H1 (cell line): ENCODE measurements around the gene GALNT15. TPM values are rescaled to one million over a fixed set of nuclear protein-coding genes. Genes with fewer than 3 reads are reported as not detected.

Source experiments
- CTCF ChIA-PET: fragments of 300-600 bp; sonication (Branson Sonifier 250); formaldehyde crosslinking; loops from one replicate; lab custom pipeline; 2021; ENCODE audit not compliant: partially characterized antibody; lab: Charles Lee
- POLR2A ChIA-PET: fragments of 300-600 bp; sonication (Branson Sonifier 250); formaldehyde crosslinking; loops from one replicate; lab custom pipeline; 2021; ENCODE audit warnings: inconsistent platforms; ENCODE audit not compliant: partially characterized antibody; lab: Charles Lee
- DNase-seq, 2 experiments: peaks; one replicate each; pipeline versions ENCODE4 v3.0.0 to v3.0.0-alpha.2; 2010 to 2022; ENCODE audit warnings: low spot score in 2 of 2, low read depth in 1 of 2, mixed read lengths in 1 of 2
- FAIRE-seq: peaks from 2 replicates; lab custom pipeline; 2011; peaks lifted over from hg19 to GRCh38; lab: Jason Lieb, UNC
- H2AFZ ChIP-seq: 2 replicates; pipeline ENCODE4 v1.8.1; 2012; ENCODE audit warnings: low read length, inconsistent platforms
- H2AK5ac ChIP-seq: 2 replicates; pipeline ENCODE4 v1.6.1; 2013; ENCODE audit warnings: low read depth, low read length
- H2BK120ac ChIP-seq: replicated peaks from 2 replicates; pipeline ENCODE3; 2013; ENCODE audit warnings: low read depth, low read length, inconsistent platforms
- H2BK12ac ChIP-seq: 2 replicates; pipeline ENCODE4 v1.6.1; 2013; ENCODE audit warnings: low read depth, low read length
- H2BK15ac ChIP-seq: 2 replicates; pipeline ENCODE4 v1.6.1; 2013; ENCODE audit warnings: low read length
- H2BK20ac ChIP-seq: 2 replicates; pipeline ENCODE4 v1.6.1; 2013; ENCODE audit warnings: low read length
- H2BK5ac ChIP-seq: 2 replicates; pipeline ENCODE4 v1.6.1; 2013; ENCODE audit warnings: low read depth, low read length
- H3K14ac ChIP-seq: 2 replicates; pipeline ENCODE4 v1.6.1; 2013; ENCODE audit warnings: inconsistent platforms; ENCODE audit not compliant: insufficient read length
- H3K18ac ChIP-seq: 2 replicates; pipeline ENCODE4 v1.6.1; 2013; ENCODE audit warnings: low read length; ENCODE audit errors: extremely low read depth
- H3K23ac ChIP-seq: 2 replicates; pipeline ENCODE4 v1.6.1; 2013; ENCODE audit warnings: inconsistent platforms; ENCODE audit not compliant: insufficient read length
- H3K23me2 ChIP-seq: 2 replicates; pipeline ENCODE4 v1.6.1; 2013; ENCODE audit warnings: low read depth, low read length
- H3K27ac ChIP-seq: 2 replicates; pipeline ENCODE4 v1.6.1; 2011; ENCODE audit warnings: low read depth, low read length, inconsistent platforms
- H3K27me3 ChIP-seq, 4 experiments: replicated peaks in 1 of 4; 1 replicate in 1 of 4; 2 replicates in 3 of 4; pipeline versions ENCODE4 v1.6.1 to v1.8.1; 2011 to 2013; ENCODE audit warnings: low read length in 3 of 4, mild to moderate bottlenecking in 3 of 4, inconsistent platforms in 2 of 4, mixed read lengths in 2 of 4, moderate library complexity in 1 of 4; ENCODE audit not compliant: control insufficient read depth in 3 of 4, insufficient read depth in 3 of 4; ENCODE audit errors: extremely low read depth in 1 of 4
- H3K36me3 ChIP-seq, 4 experiments: 2 replicates each; pipeline versions ENCODE4 v1.6.1 to v1.8.1; 2011 to 2013; ENCODE audit warnings: mild to moderate bottlenecking in 4 of 4, low read length in 3 of 4, moderate library complexity in 2 of 4, control low read depth in 1 of 4, inconsistent platforms in 1 of 4; ENCODE audit not compliant: insufficient read depth in 4 of 4, control insufficient read depth in 2 of 4
- H3K4ac ChIP-seq: replicated peaks from 2 replicates; pipeline ENCODE3; 2013; ENCODE audit warnings: low read length, low read depth, mixed read lengths, inconsistent platforms; ENCODE audit not compliant: insufficient read length
- H3K4me1 ChIP-seq, 4 experiments: replicated peaks in 1 of 4; 1 replicate in 1 of 4; 2 replicates in 3 of 4; pipeline versions ENCODE4 v1.6.1 to v1.8.1; 2011 to 2013; ENCODE audit warnings: low read length in 3 of 4, inconsistent platforms in 2 of 4, mixed read lengths in 1 of 4; ENCODE audit not compliant: insufficient read depth in 4 of 4, control insufficient read depth in 3 of 4
- H3K4me2 ChIP-seq, 2 experiments: 2 replicates each; pipeline versions ENCODE4 v1.6.1 to v1.8.1; 2011 to 2013; ENCODE audit warnings: low read depth in 2 of 2, low read length in 2 of 2, control low read depth in 1 of 2, inconsistent platforms in 1 of 2, mild to moderate bottlenecking in 1 of 2; ENCODE audit not compliant: insufficient read depth in 1 of 2
- H3K4me3 ChIP-seq, 4 experiments: fragments of 200-600, 300-600 bp in 1 of 4; sonication (generic), shearing (Covaris generic), sonication (Bioruptor Twin) in 1 of 4; 2 replicates each; pipeline versions ENCODE4 v1.5.1 to v1.8.1; 2011 to 2016; ENCODE audit warnings: low read length in 4 of 4, low read depth in 3 of 4, control low read depth in 2 of 4, inconsistent platforms in 2 of 4, mild to moderate bottlenecking in 2 of 4, mixed read lengths in 1 of 4, moderate library complexity in 1 of 4; ENCODE audit not compliant: insufficient read depth in 2 of 4; ENCODE audit errors: extremely low read depth in 1 of 4
- H3K56ac ChIP-seq: replicated peaks from 2 replicates; pipeline ENCODE3; 2013; ENCODE audit warnings: low read depth, mild to moderate bottlenecking, mixed read lengths, low read length, inconsistent platforms; ENCODE audit not compliant: insufficient read length
- H3K79me1 ChIP-seq: 2 replicates; pipeline ENCODE4 v1.6.1; 2013; ENCODE audit warnings: low read depth, low read length, control low read depth
- H3K79me2 ChIP-seq, 2 experiments: 2 replicates each; pipeline versions ENCODE4 v1.6.1 to v1.8.1; 2012 to 2013; ENCODE audit warnings: low read length in 2 of 2, mild to moderate bottlenecking in 2 of 2, inconsistent platforms in 1 of 2; ENCODE audit not compliant: insufficient read depth in 2 of 2, control insufficient read depth in 1 of 2
- H3K9ac ChIP-seq, 4 experiments: replicated peaks in 1 of 4; 1 replicate in 1 of 4; 2 replicates in 3 of 4; pipeline versions ENCODE4 v1.6.1 to v1.8.1; 2011 to 2013; ENCODE audit warnings: low read depth in 3 of 4, low read length in 3 of 4, control low read depth in 2 of 4, mild to moderate bottlenecking in 2 of 4, moderate library complexity in 2 of 4, inconsistent platforms in 1 of 4; ENCODE audit errors: extremely low read depth in 1 of 4
- H3K9me3 ChIP-seq, 2 experiments: 2 replicates each; pipeline versions ENCODE4 v1.6.1 to v1.8.1; 2012 to 2013; ENCODE audit warnings: mild to moderate bottlenecking in 2 of 2, moderate library complexity in 2 of 2, control low read depth in 1 of 2, inconsistent platforms in 1 of 2, low read depth in 1 of 2, low read length in 1 of 2, mixed read lengths in 1 of 2; ENCODE audit not compliant: insufficient read depth in 2 of 2
- H4K20me1 ChIP-seq, 2 experiments: replicated peaks in 1 of 2; 2 replicates each; pipeline versions ENCODE3 to v1.8.1; 2011 to 2013; ENCODE audit warnings: inconsistent platforms in 2 of 2, low read length in 2 of 2, mild to moderate bottlenecking in 1 of 2; ENCODE audit not compliant: insufficient read depth in 2 of 2, control insufficient read depth in 1 of 2
- H4K5ac ChIP-seq: 2 replicates; pipeline ENCODE4 v1.6.1; 2013; ENCODE audit warnings: low read length, low read depth, mixed read lengths, inconsistent platforms; ENCODE audit not compliant: insufficient read length
- H4K8ac ChIP-seq: 2 replicates; pipeline ENCODE4 v1.8.0; 2013; ENCODE audit warnings: mild to moderate bottlenecking, moderate library complexity, low read length, inconsistent platforms; ENCODE audit not compliant: insufficient read depth; ENCODE audit errors: extremely low read depth
- H4K91ac ChIP-seq: replicated peaks from 2 replicates; pipeline ENCODE3; 2013; ENCODE audit warnings: low read length, mixed read lengths, inconsistent platforms; ENCODE audit not compliant: insufficient read length
- CBX5 ChIP-seq: fragments of 300-800, 300-1000 bp; sonication (generic); IDR thresholded peaks from 2 replicates; pipeline ENCODE4 v1.7.1; 2016; ENCODE audit warnings: antibody characterized with exemption, low read length, low read depth
- CTCF ChIP-seq, 3 experiments: IDR thresholded peaks; 1 replicate in 2 of 3; 2 replicates in 1 of 3; pipeline versions ENCODE4 v1.5.1 to v1.6.1; 2011; ENCODE audit warnings: low read length in 3 of 3, mild to moderate bottlenecking in 3 of 3, inconsistent platforms in 2 of 3, low read depth in 1 of 3, moderate library complexity in 1 of 3; ENCODE audit not compliant: insufficient read depth in 1 of 3; ENCODE audit errors: control extremely low read depth in 1 of 3
- HDAC6 ChIP-seq: IDR thresholded peaks from one replicate; pipeline ENCODE4 v1.7.1; 2012; ENCODE audit warnings: low read depth, mild to moderate bottlenecking, inconsistent platforms, low read length, moderate library complexity
- RAD21 ChIP-seq, 2 experiments: IDR thresholded peaks in 1 of 2; conservative IDR thresholded peaks in 1 of 2; 2 replicates each; pipeline ENCODE4 v1.6.1; 2011; ENCODE audit warnings: low read depth in 2 of 2, low read length in 2 of 2, improper control_type of control experiment in 1 of 2, inconsistent platforms in 1 of 2, mild to moderate bottlenecking in 1 of 2, moderate library complexity in 1 of 2
- SAP30 ChIP-seq: fragments of 300-600 bp; sonication (generic); IDR thresholded peaks from 2 replicates; pipeline ENCODE4 v1.7.1; 2012; ENCODE audit warnings: low read length, moderate library complexity, mild to moderate bottlenecking, inconsistent platforms; ENCODE audit not compliant: insufficient read depth, insufficient replicate concordance
- WGBS, 2 experiments: shearing (Covaris generic) in 1 of 2; methylation state at CpG; one replicate each; pipeline versions ENCODE4 v1.1.6 to v1.1.7; 2013 to 2015; ENCODE audit warnings: low lambda C conversion rate in 2 of 2, mixed read lengths in 2 of 2, inconsistent platforms in 1 of 2, low coverage in 1 of 2, missing lambda C conversion rate in 1 of 2; ENCODE audit not compliant: insufficient replicate concordance in 2 of 2, insufficient coverage in 1 of 2, insufficient read length in 1 of 2; ENCODE audit errors: extremely low coverage in 1 of 2, missing lambda C conversion rate in 1 of 2; 5-methylcytosine and 5-hydroxymethylcytosine counted together
- polyA plus RNA-seq, 7 experiments: library from polyadenylated mRNA; depleted of rRNA in 3 of 7; stranded (reverse) in 5 of 7; unstranded in 2 of 7; fragments of >200 nt in 5 of 7; fragments of 200-250 nt in 2 of 7; gene quantifications; 1 replicate in 5 of 7; 2 replicates in 1 of 7; 4 replicates in 1 of 7; pipeline versions ENCODE4 v1.2.1 to v1.2.3, GENCODE V29; 2011 to 2013; ENCODE audit warnings: missing spikeins in 2 of 7, mixed read lengths in 2 of 7
- total RNA-seq: library from RNA; stranded (reverse); fragmentation: NEBNext Ultra II Directional; extraction: Animal tissue kit (Norgen Biotek cat#: 25700); gene quantifications from 2 replicates; pipeline ENCODE4 v1.2.1, GENCODE V29; 2021

GALNT15 gene
- total and polyA plus RNA-seq, 2 of the 8 experiments (the other 6 are each of a cell fraction or from before 2014, with no cell fraction given): 0.02 TPM; not detected in 1

- Histone ChIP-seq H2AFZ (peak overlapping the region; percentile 87), H3K4ac (no peak overlapping the region), H3K56ac (no peak overlapping the region), H2BK120ac (no peak overlapping the region), H3K27me3 (no peaks in the 10 kb centered on the region), H3K23ac (no peak overlapping the region), H3K4me1 (0 out of 7 replicates have a peak, but pooled peaks cover 0 to 4% (median 0%) of the 10 kb centered on the region in 4 experiments), H3K23me2 (no peaks in the 10 kb centered on the region), H3K79me2 (no peaks in the 10 kb centered on the region), H2BK12ac (no peak overlapping the region), H3K4me3 (no peak overlapping the region), H3K79me1 (no peaks in the 10 kb centered on the region), H4K8ac (no peak overlapping the region; the same call in 1 of the 2 replicates), H3K14ac (no peak overlapping the region), H2BK20ac (no peak overlapping the region), H3K4me2 (no peak overlapping the region), H4K5ac (no peak overlapping the region), H3K18ac (no peak overlapping the region), H3K27ac (no peak overlapping the region), H4K20me1 (no peaks in the 10 kb centered on the region), H2BK5ac (no peak overlapping the region), H4K91ac (no peak overlapping the region), H3K9ac (no peak overlapping the region), H3K9me3 (no peaks in the 10 kb centered on the region), H2BK15ac (peak overlapping the region; percentile 89; the same call in 1 of the 2 replicates), H3K36me3 (no peaks in the 10 kb centered on the region), H2AK5ac (no peak overlapping the region)
- POLR2A ChIA-PET: interaction anchor here (1.0 kb wide), 1 partner anchor 10 kb away, joined by 3 read pairs; no protein-coding TSS in a partner anchor
- TF ChIP-seq CBX5: no peak
- TF ChIP-seq HDAC6: no peak
- TF ChIP-seq SAP30: no peak
- peak; percentile 95 for TF ChIP-seq RAD21 (IDR thresholded peaks at IDR 0.05 in 1 of 2, conservative IDR thresholded peaks at IDR 0.05 in 1 of 2; ENCODE audit: low read depth in 2 of 2, low read length in 2 of 2)
- TF ChIP-seq CTCF (IDR thresholded peaks at IDR 0.05; ENCODE audit: control extremely low read depth in 1 of 3, insufficient read depth in 1 of 3, low read depth in 1 of 3, low read length in 3 of 3): peak; percentile 77 to 93 (median 93)
- CTCF ChIA-PET: interaction anchor here (0.6 to 2.5 kb wide), 29 partner anchors 8 to 1097 kb away, joined by 3 to 50 read pairs (median 4); partner anchors contain the start of genes DPH3 and GALNT15
- WGBS, 2 experiments: 46% methylated on average over 17 of the region's 17 CpGs; no CpG with 5 or more reads in 1 of the 2 experiments
- DNase-seq: peak; percentile 49 to 81
- FAIRE-seq: peak; percentile 78
These were observed 73.0 kb downstream of the GALNT15 start for GRCh38 chr3:16247282-16248061.
